HCT116 (cell line): ENCODE data around the gene ADCY6. TPM values are rescaled to one million over a fixed set of nuclear protein-coding genes. Genes with fewer than 3 reads are reported as not detected.

ENCODE experiments used
- ATAC-seq: fragments of 200-7000 bp; cut with Tn5 transposase; 2 replicates; pipeline ENCODE4 v1.9.1; 2020; ENCODE audit warnings: mild to moderate bottlenecking, moderate library complexity
- BruUV-seq: library from RNA; stranded (reverse); fragments of 400-500 nt; replicated peaks from 2 replicates; lab custom pipeline; 2021; lab: Mats Ljungman, UMichigan
- CTCF ChIA-PET: fragments of 300-600 bp; sonication (Branson Sonifier 250); formaldehyde crosslinking; loops from one replicate; lab custom pipeline; 2021; ENCODE audit warnings: antibody characterized with exemption; lab: Charles Lee
- POLR2A ChIA-PET: fragments of 300-600, 350-600 bp; sonication (Branson Sonifier 250); formaldehyde crosslinking; loops from one replicate; lab custom pipeline; 2021; ENCODE audit warnings: antibody characterized with exemption; lab: Charles Lee
- RAD21 ChIA-PET, 2 experiments: fragments of 300-600 bp; sonication (Branson Sonifier 250); formaldehyde crosslinking; loops; one replicate each; lab custom pipeline; 2023; ENCODE audit warnings: low total read pairs in 2 of 2; ENCODE audit not compliant: uncharacterized antibody in 2 of 2, unreplicated experiment in 2 of 2, low non-redundant PET in 1 of 2; lab: Charles Lee
- DNase-seq: peaks from one replicate; pipeline ENCODE4 v3.0.0-alpha.2; 2010; ENCODE audit warnings: low read depth, low spot score
- H2AFZ ChIP-seq: fragments of 200-600 bp; shearing (Covaris generic), sonication (generic); 2 replicates; pipeline ENCODE4 v1.6.1; 2017; ENCODE audit warnings: low read depth, mixed run types, mixed read lengths, antibody characterized with exemption, low read length; ENCODE audit not compliant: poor library complexity, severe bottlenecking
- H3K27ac ChIP-seq: 2 replicates; pipeline ENCODE4 v1.5.1; 2012; ENCODE audit warnings: low read depth, low read length
- H3K27me3 ChIP-seq: fragments of 200-600 bp; sonication (generic); 2 replicates; pipeline ENCODE4 v1.6.1; 2016; ENCODE audit warnings: mixed run types, low read length, mixed read lengths; ENCODE audit not compliant: insufficient read depth
- H3K36me3 ChIP-seq, 2 experiments: fragments of 200-500 bp in 1 of 2; fragments of 200-600 bp in 1 of 2; sonication (Bioruptor generic) in 1 of 2; sonication (generic) in 1 of 2; 2 replicates each; pipeline versions ENCODE4 v1.5.1 to v1.6.1; 2014 to 2016; ENCODE audit warnings: low read length in 2 of 2, inconsistent platforms in 1 of 2, mixed read lengths in 1 of 2, mixed run types in 1 of 2; ENCODE audit not compliant: insufficient read depth in 2 of 2, control insufficient read depth in 1 of 2
- H3K4me1 ChIP-seq, 2 experiments: fragments of 200-600 bp in 1 of 2; sonication (generic) in 1 of 2; 2 replicates each; pipeline versions ENCODE4 v1.5.1 to v1.6.1; 2012 to 2017; ENCODE audit warnings: low read length in 2 of 2, inconsistent platforms in 1 of 2, mild to moderate bottlenecking in 1 of 2, mixed read lengths in 1 of 2, mixed run types in 1 of 2, moderate library complexity in 1 of 2; ENCODE audit not compliant: insufficient read depth in 2 of 2, control insufficient read depth in 1 of 2
- H3K4me2 ChIP-seq: fragments of 200-600 bp; sonication (generic); 2 replicates; pipeline ENCODE4 v1.6.1; 2017; ENCODE audit warnings: mixed run types, low read length, mixed read lengths
- H3K4me3 ChIP-seq, 2 experiments: fragments of 200-600 bp in 1 of 2; sonication (generic) in 1 of 2; replicated peaks in 1 of 2; 2 replicates each; pipeline ENCODE4 v1.5.1; 2011 to 2016; ENCODE audit warnings: low read length in 2 of 2, control low read depth in 1 of 2, low read depth in 1 of 2, mild to moderate bottlenecking in 1 of 2, mixed read lengths in 1 of 2, mixed run types in 1 of 2
- H3K79me2 ChIP-seq: fragments of 200-600 bp; sonication (generic); 2 replicates; pipeline ENCODE4 v1.6.1; 2017; ENCODE audit warnings: mild to moderate bottlenecking, mixed run types, low read length, moderate library complexity, mixed read lengths; ENCODE audit not compliant: insufficient read depth
- H3K9ac ChIP-seq: fragments of 200-600 bp; sonication (generic); 2 replicates; pipeline ENCODE4 v1.6.1; 2016; ENCODE audit warnings: low read length, mixed read lengths
- H3K9me2 ChIP-seq: fragments of 200-600 bp; sonication (generic), shearing (Covaris generic); 2 replicates; pipeline ENCODE4 v1.6.1; 2017; ENCODE audit warnings: mixed run types, mild to moderate bottlenecking, moderate library complexity; ENCODE audit not compliant: insufficient read depth
- H3K9me3 ChIP-seq, 2 experiments: fragments of 200-500 bp in 1 of 2; fragments of 200-600 bp in 1 of 2; sonication (Bioruptor generic) in 1 of 2; sonication (generic) in 1 of 2; 2 replicates each; pipeline ENCODE4 v1.6.1; 2014 to 2017; ENCODE audit warnings: low read length in 2 of 2, mixed read lengths in 2 of 2, inconsistent platforms in 1 of 2, low read depth in 1 of 2, mild to moderate bottlenecking in 1 of 2, mixed run types in 1 of 2, moderate library complexity in 1 of 2; ENCODE audit not compliant: control insufficient read depth in 1 of 2, insufficient read depth in 1 of 2
- H4K20me1 ChIP-seq: fragments of 200-600 bp; sonication (generic), shearing (Covaris generic); 2 replicates; pipeline ENCODE4 v1.6.1; 2017; ENCODE audit warnings: mixed run types, mild to moderate bottlenecking, moderate library complexity; ENCODE audit not compliant: insufficient read depth
- ATF3 ChIP-seq: IDR thresholded peaks from 2 replicates; pipeline ENCODE4 v1.6.1; 2012
- CBX3 ChIP-seq: IDR thresholded peaks from 2 replicates; pipeline ENCODE4 v1.6.1; 2012; ENCODE audit warnings: low read depth
- EGR1 ChIP-seq: IDR thresholded peaks from 2 replicates; pipeline ENCODE4 v1.6.1; 2012; ENCODE audit warnings: low read depth
- ELF1 ChIP-seq: IDR thresholded peaks from 2 replicates; pipeline ENCODE4 v1.6.1; 2012; ENCODE audit warnings: low read depth, borderline replicate concordance
- FOSL1 ChIP-seq: IDR thresholded peaks from 2 replicates; pipeline ENCODE4 v1.6.1; 2012; ENCODE audit warnings: low read depth
- JUND ChIP-seq: IDR thresholded peaks from 2 replicates; pipeline ENCODE4 v1.6.1; 2012
- POLR2A ChIP-seq: IDR thresholded peaks from 2 replicates; pipeline ENCODE4 v1.7.0; 2011; ENCODE audit warnings: borderline replicate concordance; ENCODE audit not compliant: insufficient read depth, insufficient read length; ENCODE audit errors: extremely low read depth
- POLR2AphosphoS5 ChIP-seq: IDR thresholded peaks from 2 replicates; pipeline ENCODE4 v1.6.1; 2011; ENCODE audit warnings: mild to moderate bottlenecking, low read depth, low read length, moderate library complexity
- RAD21 ChIP-seq: IDR thresholded peaks from 2 replicates; pipeline ENCODE4 v1.6.1; 2012; ENCODE audit warnings: low read depth, mild to moderate bottlenecking
- SIN3A ChIP-seq: IDR thresholded peaks from 2 replicates; pipeline ENCODE4 v1.6.1; 2012; ENCODE audit warnings: low read depth
- SP1 ChIP-seq: IDR thresholded peaks from 2 replicates; pipeline ENCODE4 v1.6.1; 2012; ENCODE audit warnings: low read depth
- SRF ChIP-seq: IDR thresholded peaks from 2 replicates; pipeline ENCODE4 v1.6.1; 2012; ENCODE audit warnings: low read depth
- YY1 ChIP-seq: IDR thresholded peaks from 2 replicates; pipeline ENCODE4 v1.6.1; 2011; ENCODE audit warnings: low read length, low read depth, moderate library complexity, mild to moderate bottlenecking; ENCODE audit not compliant: insufficient replicate concordance; ENCODE audit errors: extremely low read depth
- ZFX ChIP-seq: fragments of 450-650 bp; IDR thresholded peaks from 2 replicates; pipeline ENCODE4 v1.6.1; 2017
- ZNF274 ChIP-seq: fragments of 200-500 bp; sonication (Bioruptor generic); IDR thresholded peaks from 2 replicates; pipeline ENCODE4 v1.6.1; 2014; ENCODE audit warnings: mild to moderate bottlenecking, low read depth, low read length, inconsistent platforms
- intact Hi-C: fragments of 100-400 bp; cut with micrococcal nuclease; formaldehyde crosslinking; loops from 2 replicates; pipeline ENCODE4 v1.10.0; 2022
- total RNA-seq: library from RNA; stranded (reverse); gene quantifications from one replicate; pipeline ENCODE4 v1.2.1, GENCODE V29; 2021; ENCODE audit not compliant: unreplicated experiment
- TF ChIP-seq, protein P1 (sequence below): IDR thresholded peaks from 2 replicates; pipeline ENCODE4 v1.6.1; 2012; ENCODE audit warnings: low read depth
- TF ChIP-seq, protein P2 (sequence below), 3 experiments: fragments of 200-600 bp in 1 of 3; sonication (generic) in 1 of 3; IDR thresholded peaks in 2 of 3; conservative IDR thresholded peaks in 1 of 3; 2 replicates each; pipeline ENCODE4 v1.5.1; 2012 to 2017; ENCODE audit warnings: low read depth in 2 of 3, low read length in 2 of 3, antibody characterized with exemption in 1 of 3, borderline replicate concordance in 1 of 3, control low read depth in 1 of 3, mild to moderate bottlenecking in 1 of 3, mixed read lengths in 1 of 3, mixed run types in 1 of 3, moderate library complexity in 1 of 3; ENCODE audit not compliant: insufficient read depth in 1 of 3

Gene ADCY6
- total RNA-seq, 1 experiment from 2014 or later: 24.9 TPM

DNA sequence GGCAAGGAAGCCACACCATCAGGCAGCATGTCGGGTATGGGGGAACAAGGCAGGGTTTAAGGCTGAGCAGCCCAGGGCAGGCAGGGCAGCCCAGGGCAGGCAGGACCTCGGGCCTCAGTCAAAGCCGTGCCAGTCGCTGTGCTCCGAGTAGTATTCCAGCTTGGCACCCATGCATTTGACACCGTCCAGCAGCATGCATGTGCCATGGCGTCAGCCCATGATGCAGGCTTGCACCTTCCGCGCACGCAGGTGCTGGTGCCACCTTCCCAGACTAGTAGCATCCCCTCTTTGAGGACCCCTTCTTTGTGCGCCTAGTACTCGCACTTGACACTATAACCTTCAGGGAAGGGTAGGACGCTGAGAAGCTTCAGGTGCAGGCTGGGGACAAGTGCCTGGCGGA, 11.6 kb upstream of the ADCY6 start:
- Histone ChIP-seq H3K9ac (no peak overlapping the region), H3K4me2 (no peak overlapping the region), H3K36me3 (no peaks in the 10 kb centered on the region), H4K20me1 (no peaks in the 10 kb centered on the region), H2AFZ (no peak overlapping the region), H3K9me2 (no peaks in the 10 kb centered on the region), H3K27me3 (no peaks in the 10 kb centered on the region), H3K27ac (no peak overlapping the region), H3K4me1 (peaks cover 4 to 9% of the 10 kb centered on the region in 2 experiments; a peak in 3 of 4 replicates), H3K9me3 (no peaks in the 10 kb centered on the region), H3K79me2 (no peaks in the 10 kb centered on the region), H3K4me3 (no peak overlapping the region)
- ChIA-PET POLR2A (no interaction called here), CTCF (no interaction called here), RAD21 (no interaction called here)
- DNase-seq (no peak), ATAC-seq (no peak)
- no TSS peak for BruUV-seq
- TF ChIP-seq SIN3A (no peak), FOSL1 (no peak)
- intact Hi-C loops: no loop called here

GRCh38 chr12:48796976-48797375, 8.1 kb upstream of the ADCY6 start:
- no TSS peak for BruUV-seq
- intact Hi-C loops: loop anchor here (5.0 kb wide), 1 partner anchor 115 kb away; the partner anchor contains the start of gene KANSL2
- Histone ChIP-seq H2AFZ (no peak overlapping the region), H3K4me1 (peaks cover 8 to 15% of the 10 kb centered on the region in 2 experiments), H3K4me2 (no peak overlapping the region), H3K9me2 (no peaks in the 10 kb centered on the region), H4K20me1 (no peaks in the 10 kb centered on the region), H3K27me3 (no peaks in the 10 kb centered on the region), H3K9ac (no peak overlapping the region), H3K36me3 (no peaks in the 10 kb centered on the region), H3K4me3 (no peak overlapping the region), H3K79me2 (no peaks in the 10 kb centered on the region), H3K9me3 (no peaks in the 10 kb centered on the region), H3K27ac (no peak overlapping the region)
- ChIA-PET CTCF (interaction anchor here (1.8 to 7.9 kb wide), 4 partner anchors 42 to 179 kb away, joined by 5 to 85 read pairs (median 12); no protein-coding TSS in a partner anchor), POLR2A (interaction anchor here (1.7 kb wide), 1 partner anchor 44 kb away, joined by 6 read pairs; no protein-coding TSS in a partner anchor), RAD21 (interaction anchor here in 1 of 2 experiments (0.5 to 1.1 kb wide), 2 partner anchors 44 to 110 kb away, joined by 3 to 4 read pairs; no protein-coding TSS in a partner anchor)
- DNase-seq: no peak
- no peak for ATAC-seq
- TF ChIP-seq ZNF274: no peak
- no peak for TF ChIP-seq POLR2A
- TF ChIP-seq, protein P1, sequence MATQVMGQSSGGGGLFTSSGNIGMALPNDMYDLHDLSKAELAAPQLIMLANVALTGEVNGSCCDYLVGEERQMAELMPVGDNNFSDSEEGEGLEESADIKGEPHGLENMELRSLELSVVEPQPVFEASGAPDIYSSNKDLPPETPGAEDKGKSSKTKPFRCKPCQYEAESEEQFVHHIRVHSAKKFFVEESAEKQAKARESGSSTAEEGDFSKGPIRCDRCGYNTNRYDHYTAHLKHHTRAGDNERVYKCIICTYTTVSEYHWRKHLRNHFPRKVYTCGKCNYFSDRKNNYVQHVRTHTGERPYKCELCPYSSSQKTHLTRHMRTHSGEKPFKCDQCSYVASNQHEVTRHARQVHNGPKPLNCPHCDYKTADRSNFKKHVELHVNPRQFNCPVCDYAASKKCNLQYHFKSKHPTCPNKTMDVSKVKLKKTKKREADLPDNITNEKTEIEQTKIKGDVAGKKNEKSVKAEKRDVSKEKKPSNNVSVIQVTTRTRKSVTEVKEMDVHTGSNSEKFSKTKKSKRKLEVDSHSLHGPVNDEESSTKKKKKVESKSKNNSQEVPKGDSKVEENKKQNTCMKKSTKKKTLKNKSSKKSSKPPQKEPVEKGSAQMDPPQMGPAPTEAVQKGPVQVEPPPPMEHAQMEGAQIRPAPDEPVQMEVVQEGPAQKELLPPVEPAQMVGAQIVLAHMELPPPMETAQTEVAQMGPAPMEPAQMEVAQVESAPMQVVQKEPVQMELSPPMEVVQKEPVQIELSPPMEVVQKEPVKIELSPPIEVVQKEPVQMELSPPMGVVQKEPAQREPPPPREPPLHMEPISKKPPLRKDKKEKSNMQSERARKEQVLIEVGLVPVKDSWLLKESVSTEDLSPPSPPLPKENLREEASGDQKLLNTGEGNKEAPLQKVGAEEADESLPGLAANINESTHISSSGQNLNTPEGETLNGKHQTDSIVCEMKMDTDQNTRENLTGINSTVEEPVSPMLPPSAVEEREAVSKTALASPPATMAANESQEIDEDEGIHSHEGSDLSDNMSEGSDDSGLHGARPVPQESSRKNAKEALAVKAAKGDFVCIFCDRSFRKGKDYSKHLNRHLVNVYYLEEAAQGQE: no peak
- TF ChIP-seq EGR1: no peak
- no peak for TF ChIP-seq SRF
- TF ChIP-seq FOSL1: no peak
- TF ChIP-seq ELF1: no peak
- no peak for TF ChIP-seq POLR2AphosphoS5
- no peak for TF ChIP-seq SP1
- TF ChIP-seq YY1: no peak
- no peak for TF ChIP-seq CBX3
- TF ChIP-seq RAD21: no peak
- no peak for TF ChIP-seq JUND
- no peak for TF ChIP-seq ATF3
- TF ChIP-seq ZFX: no peak
- TF ChIP-seq SIN3A: no peak
- TF ChIP-seq, protein P2, sequence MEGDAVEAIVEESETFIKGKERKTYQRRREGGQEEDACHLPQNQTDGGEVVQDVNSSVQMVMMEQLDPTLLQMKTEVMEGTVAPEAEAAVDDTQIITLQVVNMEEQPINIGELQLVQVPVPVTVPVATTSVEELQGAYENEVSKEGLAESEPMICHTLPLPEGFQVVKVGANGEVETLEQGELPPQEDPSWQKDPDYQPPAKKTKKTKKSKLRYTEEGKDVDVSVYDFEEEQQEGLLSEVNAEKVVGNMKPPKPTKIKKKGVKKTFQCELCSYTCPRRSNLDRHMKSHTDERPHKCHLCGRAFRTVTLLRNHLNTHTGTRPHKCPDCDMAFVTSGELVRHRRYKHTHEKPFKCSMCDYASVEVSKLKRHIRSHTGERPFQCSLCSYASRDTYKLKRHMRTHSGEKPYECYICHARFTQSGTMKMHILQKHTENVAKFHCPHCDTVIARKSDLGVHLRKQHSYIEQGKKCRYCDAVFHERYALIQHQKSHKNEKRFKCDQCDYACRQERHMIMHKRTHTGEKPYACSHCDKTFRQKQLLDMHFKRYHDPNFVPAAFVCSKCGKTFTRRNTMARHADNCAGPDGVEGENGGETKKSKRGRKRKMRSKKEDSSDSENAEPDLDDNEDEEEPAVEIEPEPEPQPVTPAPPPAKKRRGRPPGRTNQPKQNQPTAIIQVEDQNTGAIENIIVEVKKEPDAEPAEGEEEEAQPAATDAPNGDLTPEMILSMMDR (IDR thresholded peaks at IDR 0.05 in 2 of 3, conservative IDR thresholded peaks at IDR 0.05 in 1 of 3; ENCODE audit: borderline replicate concordance in 1 of 3, insufficient read depth in 1 of 3, low read depth in 2 of 3, low read length in 2 of 3): no peak
